Daoy (cell line): ENCODE measurements around the gene FBXW5. TPM values are rescaled to one million over a fixed set of nuclear protein-coding genes. Genes with fewer than 3 reads are reported as not detected.

Experiments used
- DNase-seq: peaks from one replicate; pipeline ENCODE4 v3.0.0-alpha.2; 2015; ENCODE audit warnings: low read depth
- total RNA-seq: library from RNA; depleted of rRNA; stranded (reverse); fragments of >200 nt; shearing (Covaris generic); gene quantifications from 2 replicates; pipeline ENCODE4 v1.2.3, GENCODE V29; 2014

Gene FBXW5
- total RNA-seq, 1 experiment from 2014 or later = 99.2 TPM

DNA sequence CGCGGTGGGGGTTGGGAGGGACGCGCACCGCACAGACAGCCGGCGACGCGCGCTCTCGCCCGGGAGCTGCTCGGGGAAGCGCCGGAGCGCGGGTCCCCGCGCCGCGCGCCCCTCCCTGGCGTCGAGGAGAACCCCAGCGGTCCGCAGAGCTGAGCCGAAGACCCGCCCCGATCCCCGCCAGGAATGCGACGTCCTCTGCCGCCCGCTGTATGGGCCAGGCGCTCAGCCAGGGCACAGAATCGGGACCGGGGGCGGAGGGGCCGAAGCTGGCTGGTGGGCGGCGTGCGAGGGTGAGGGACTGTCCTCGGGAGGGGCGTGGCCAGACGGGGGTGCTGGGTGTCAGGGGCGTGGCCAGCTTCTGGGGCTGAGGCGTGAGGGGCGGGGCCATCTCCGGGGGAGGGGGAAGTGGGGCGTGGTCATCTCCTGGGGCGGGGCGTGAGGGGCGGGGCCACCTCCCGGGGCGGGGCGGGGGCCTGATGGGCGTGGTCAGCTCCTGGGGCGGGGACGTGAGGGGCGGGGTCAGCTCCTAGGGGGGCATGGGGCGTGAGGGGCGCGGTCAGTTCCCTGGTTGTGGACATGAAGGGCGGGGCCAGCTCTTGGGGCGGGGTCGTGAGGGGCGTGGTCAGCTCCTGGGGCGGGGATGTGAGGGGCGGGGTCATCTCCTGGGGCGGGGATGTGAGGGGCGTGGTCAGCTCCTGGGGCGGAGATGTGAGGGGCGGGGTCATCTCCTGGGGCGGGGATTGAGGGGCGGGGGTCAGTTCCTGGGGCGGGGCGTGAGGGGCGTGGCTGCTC, 33.7 kb upstream of the FBXW5 start:
- DNase-seq = peak; percentile 79

DNA sequence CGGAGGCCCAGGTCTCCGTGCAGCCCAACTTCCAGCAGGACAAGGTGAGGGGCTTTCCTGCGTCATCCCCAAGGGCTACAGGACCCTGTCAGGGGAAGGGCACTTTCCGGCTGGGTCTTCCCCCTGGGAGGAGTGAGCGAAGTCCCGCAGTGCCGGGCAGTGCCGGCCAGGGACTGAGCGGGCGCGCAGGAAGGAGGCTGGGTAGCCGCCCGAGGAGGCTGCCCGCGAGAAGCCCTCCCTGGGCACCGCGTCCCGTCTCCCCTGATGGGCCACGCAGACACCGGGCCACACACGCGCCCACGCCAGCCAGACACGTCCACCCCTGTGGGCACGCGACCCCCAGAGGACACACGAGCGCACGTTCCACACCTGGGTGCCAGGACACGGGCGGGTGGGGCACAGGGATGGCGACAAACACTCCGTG, 33.1 kb upstream of the FBXW5 start:
- no peak for DNase-seq

DNA sequence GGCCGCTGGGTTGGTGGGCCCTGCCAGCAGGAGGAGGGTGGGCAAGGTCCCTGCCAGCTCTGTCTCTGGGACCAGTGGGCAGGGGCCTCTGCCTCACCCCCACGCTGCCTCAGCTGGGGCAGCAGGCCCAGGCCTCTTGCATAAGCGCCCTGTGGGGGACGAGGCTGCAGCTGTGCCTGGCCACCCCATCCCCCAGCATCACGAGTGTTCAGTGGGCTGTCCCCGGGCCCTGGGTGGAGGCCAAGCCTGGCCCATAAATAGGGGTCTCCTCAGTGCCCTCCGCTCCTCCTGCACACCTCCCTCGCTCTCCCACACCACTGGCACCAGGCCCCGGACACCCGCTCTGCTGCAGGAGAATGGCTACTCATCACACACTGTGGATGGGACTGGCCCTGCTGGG, 32.7 kb upstream of the FBXW5 start, which contains the start of gene PTGDS:
PTGDS (plus strand) TSS at position 282 of the 400 bp plus-strand sequence; CDS start at position 357, 75 bp downstream.
- no peak for DNase-seq

- peak; percentile 80 for DNase-seq
Measured at GRCh38 chr9:136975644-136976043, 31.1 kb upstream of the FBXW5 start.

- no peak for DNase-seq
Measured at GRCh38 chr9:136974817-136975535, 30.4 kb upstream of the FBXW5 start.

DNA sequence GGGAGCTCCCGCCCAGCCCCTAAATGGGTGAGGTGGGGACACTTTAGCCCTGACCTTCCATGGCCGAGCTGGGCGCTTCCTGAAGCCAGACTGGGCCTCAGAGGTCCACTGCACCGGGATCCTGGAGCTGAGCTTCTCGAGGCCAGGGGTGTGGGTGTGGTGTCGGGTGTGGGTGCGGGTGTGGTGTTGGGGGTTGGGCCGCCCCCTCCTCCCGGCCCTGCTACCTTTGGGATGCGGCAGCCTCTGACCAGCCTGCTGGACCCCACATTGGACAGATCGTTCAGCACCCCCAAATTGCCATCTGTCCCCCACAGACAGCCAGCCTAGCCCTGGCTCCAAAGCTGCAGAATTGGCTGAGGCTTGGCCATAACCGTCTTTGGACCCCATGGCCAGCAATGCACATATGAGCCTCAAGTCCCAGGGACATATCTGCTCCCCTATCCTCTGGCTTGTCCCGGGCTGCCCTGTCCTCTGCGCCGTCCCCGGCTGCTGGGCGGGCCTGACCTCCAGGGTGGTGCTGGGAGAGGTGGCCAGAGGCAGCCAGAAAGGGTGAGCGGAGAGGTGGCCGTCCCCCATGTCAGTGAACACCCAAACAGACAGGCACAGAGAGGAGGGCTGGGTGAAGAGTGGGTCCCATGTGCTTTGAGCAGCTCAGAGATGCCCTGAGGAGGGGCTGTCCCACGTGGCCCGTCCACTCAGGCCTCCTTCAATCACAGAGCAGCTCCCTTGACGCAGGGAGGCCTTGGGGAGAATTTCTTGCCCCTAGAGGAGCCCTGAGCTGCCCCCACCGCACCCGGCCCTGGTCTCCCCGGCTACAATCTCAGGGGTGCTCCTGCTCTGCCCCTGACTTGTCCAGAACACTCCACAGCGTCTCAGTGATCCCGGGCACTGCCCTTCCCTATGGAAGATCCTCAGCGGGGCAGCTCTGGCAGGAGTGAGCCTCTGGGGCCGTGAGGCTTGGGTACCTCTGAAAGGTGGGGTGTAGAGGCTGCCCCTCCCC, 29.4 kb upstream of the FBXW5 start:
- no peak for DNase-seq

DNA sequence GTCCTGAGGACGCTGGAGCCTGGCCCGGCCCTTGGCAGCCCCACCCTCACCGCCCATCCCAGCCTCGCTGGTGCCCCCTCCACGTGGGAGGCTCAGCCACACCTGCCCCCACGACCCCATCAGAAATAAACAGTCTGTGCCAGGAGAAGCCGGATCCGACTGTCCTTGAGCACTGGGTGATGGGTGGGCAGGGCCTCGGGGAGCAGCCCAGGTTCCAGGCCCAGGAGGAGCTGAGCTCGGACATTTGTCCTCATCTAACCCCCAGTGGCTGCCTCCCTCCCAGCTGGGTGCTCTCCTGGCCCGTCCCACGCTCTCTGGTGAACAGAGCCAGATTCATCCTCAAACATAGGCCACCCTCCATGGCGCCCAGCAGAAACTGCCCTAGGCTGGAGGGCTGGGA, 28.2 kb upstream of the FBXW5 start:
- DNase-seq = no peak

GRCh38 chr9:136972335-136972734, 27.8 kb upstream of the FBXW5 start:
- no peak for DNase-seq

- no peak for DNase-seq
Measured at GRCh38 chr9:136971746-136972145, 27.2 kb upstream of the FBXW5 start.

- no peak for DNase-seq
Measured at GRCh38 chr9:136970361-136970760, 25.8 kb upstream of the FBXW5 start.

DNA sequence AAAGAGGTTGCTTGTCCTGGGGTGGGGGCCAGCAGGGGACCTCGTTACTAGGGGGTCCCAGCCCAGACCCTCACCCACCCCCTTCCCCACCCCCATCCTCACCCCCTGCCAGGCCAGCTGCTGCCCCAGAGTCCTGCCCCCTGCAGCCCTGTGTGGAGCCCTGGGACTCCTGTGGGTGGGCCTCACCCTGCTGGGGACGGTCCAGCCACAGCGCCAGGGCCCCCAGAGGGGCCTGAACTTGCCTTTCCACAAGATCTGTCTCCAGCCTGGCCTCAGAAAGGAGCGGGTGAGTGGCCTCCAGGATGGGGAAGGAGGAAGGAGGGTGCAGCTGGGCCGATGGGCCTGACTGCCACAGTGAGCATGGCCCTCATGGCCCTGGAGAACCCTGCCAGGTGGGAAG, 25.2 kb upstream of the FBXW5 start:
- no peak for DNase-seq

GRCh38 chr9:136969150-136969549, 24.6 kb upstream of the FBXW5 start:
- DNase-seq = no peak

- no peak for DNase-seq
Measured at GRCh38 chr9:136968333-136969127, 24.0 kb upstream of the FBXW5 start.

GRCh38 chr9:136965771-136966484, 21.4 kb upstream of the FBXW5 start:
- DNase-seq = no peak

- no peak for DNase-seq
Measured at GRCh38 chr9:136964833-136965422, 20.4 kb upstream of the FBXW5 start.

DNA sequence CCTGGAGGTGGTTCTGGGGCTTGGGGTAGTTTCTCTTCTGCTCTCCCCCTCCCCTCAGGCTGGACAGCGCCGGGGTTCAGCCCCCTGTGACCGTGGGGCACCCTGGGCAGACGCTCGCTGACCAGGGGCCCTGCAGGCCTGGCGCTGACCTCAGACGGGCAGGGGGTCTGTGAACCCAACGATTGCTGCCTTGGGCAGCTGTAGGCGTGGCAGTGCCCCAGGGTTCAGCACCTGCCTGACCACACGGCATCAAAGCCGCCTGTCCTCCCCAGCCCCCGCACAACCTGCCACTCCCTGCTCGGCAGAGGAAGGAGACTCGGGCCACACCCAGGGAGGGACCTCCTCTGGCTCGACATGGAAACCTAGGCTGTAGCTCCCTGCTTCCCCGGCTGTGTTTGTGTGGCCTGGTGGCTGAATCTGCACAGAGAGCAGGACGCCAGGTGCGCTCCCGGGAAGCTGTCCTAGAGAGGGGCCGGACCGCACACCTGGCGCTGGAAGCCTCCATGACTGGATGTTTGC, 19.7 kb upstream of the FBXW5 start:
- DNase-seq = no peak

DNA sequence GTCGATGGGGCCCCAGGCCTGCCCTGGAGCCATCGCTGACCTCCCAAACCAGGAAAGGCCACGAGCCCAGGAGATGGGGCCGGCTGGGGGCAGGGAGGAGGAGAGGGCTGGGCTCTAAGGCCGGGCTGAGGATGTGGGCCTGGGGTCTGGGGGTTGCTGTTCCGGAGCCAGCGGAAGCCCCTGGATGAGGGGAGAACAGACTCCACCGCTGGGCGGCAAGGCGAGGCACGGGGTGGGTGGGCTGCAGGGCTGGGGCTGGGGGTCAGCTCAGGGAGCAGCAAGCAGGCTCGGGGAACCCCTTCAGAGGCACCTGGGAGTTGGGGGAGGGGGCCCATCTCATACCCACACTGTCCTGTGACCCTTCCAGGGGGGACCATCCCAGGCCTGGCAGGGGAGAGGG, 19.2 kb upstream of the FBXW5 start:
- no peak for DNase-seq

GRCh38 chr9:136963341-136963740, 18.8 kb upstream of the FBXW5 start:
- no peak for DNase-seq

DNA sequence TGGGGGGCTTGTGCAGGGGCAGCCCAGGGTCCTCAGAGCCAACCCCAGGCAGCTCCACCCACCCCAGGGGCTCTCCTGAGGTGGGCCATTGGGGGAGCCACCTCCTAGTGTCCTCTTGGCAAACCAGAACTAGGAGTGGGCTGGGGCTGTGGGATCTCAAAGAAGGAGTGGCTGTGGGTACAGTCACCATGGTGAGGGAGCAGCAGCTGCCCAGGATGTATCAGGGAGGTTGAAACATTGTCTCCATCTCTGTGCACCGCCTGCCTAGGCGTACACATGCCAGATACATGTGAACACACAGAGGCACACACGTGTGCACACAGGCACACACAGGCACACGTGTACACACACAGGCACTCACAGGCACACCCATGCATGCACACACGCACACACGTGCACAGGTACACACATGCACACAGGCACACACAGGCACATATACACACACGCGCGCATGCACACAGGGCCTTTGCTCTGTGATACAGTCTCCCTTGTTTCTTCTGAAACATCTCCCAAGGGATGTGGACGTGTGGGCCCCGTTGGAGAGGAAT, 18.2 kb upstream of the FBXW5 start:
- no peak for DNase-seq
